Kidney tubule cell (primary cell): ENCODE data around the gene OTOG.

Experiments used
- DNase-seq: peaks from one replicate; pipeline ENCODE4 v3.0.0-alpha.2; 2018; ENCODE audit warnings: low spot score

OTOG gene

DNA sequence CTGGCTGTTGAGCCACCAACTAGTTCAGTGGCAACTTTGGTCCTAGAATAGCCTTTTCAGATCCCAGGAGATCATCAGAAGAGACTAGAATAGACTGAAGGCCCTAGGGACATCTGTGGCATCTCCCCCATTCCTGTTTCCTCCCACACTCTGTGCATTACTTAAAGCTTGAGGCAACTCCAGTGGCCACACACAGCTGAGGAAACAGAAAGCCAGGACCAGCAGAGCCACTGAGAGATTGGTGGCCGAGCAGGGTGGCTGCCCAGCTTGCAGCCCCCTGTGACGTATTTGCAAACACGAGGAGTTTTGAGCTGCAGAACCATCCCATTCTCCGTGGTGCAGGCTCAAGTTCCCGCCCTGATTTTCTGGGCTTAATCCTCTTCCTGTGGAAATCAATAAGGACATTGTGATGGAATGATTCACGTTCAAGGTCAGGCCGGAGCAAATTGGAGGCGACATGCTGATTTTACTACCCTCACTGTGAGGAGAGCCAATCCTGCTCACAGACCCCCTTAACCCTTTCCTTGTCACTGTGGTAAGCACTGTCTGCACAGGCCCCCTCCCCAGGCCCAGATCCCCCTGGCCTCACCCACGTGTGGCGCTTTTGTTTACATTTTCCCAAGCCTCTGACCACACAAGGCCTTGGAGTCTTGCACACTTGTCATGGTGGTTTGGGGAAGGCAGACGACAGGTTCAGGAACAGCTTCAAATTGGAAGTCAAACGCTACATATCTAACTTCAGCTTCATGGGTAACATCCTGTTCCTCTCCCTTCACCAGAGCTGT is 103.3 kb downstream of the OTOG start:
- no peak for DNase-seq

DNA sequence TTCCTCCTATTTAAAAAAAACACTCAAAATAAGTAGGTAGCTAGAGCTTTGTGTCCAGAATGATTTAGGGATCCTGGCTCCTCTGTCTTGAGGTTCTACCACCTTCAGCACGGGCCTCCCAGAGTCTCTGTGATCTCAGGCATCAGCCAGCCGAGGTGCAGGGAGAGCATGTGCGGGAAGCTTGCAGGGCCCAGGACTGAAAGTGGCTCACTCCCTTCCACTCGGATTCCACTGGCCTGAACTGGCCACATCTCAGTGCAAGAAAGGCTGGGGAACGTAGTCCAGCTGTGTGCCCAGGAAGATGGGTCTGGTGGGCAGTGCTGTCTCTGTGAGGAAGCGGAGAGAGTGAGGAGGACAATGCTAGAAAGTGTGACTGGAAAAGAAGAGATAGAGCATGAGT is 104.0 kb downstream of the OTOG start:
- no peak for DNase-seq

- no peak for DNase-seq
These were observed 104.6 kb downstream of the OTOG start for GRCh38 chr11:17651681-17652080.

- no peak for DNase-seq
These were observed 105.5 kb downstream of the OTOG start for GRCh38 chr11:17652556-17652955.

DNA sequence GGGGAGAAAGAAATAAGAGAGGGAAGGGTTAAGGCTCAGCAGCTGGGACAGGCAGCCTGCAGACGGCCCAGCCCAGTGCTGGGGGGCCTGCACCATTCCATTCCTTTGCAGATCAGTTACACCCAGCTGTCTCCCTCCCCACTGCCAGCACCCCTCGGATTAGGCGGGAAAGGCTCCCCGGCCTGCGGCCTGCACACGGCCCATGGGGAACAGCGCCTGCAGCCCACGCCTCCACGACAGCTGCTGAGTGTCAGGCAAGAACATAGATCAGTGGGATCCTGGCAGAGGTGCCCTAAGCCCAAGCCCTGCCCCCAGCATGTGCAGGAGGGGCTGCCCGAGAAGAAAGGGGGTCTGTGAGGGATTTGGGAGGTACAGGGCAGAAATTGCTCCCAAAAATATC is 106.6 kb downstream of the OTOG start:
- DNase-seq: no peak

- no peak for DNase-seq
These were observed 108.6 kb downstream of the OTOG start for GRCh38 chr11:17655682-17656081.

- DNase-seq: no peak
These were observed 111.2 kb downstream of the OTOG start for GRCh38 chr11:17658211-17658610.

- DNase-seq: no peak
These were observed 121.1 kb downstream of the OTOG start for GRCh38 chr11:17668166-17668565.

- DNase-seq: no peak
These were observed 125.4 kb downstream of the OTOG start for GRCh38 chr11:17672469-17672868.

DNA sequence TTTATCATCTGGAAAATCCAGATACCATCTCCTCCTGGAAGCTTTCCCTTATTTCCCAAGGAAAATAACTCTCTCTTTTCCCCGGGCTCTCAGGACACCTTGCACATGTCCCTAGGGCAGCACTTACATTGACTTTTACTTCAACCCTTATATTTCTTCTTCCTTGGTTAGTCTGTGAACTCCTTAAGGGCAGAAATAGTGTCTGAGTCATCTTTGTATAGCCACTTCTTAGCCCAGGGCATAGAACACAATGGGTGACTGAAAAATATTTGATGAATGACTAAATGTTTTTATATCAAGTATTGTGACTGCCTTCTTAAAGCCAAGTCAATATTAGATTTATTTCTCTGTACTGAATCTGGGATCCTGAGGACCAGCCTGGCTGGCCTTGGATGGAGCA is 126.9 kb downstream of the OTOG start:
- DNase-seq: peak; percentile 20

GRCh38 chr11:17682848-17683247 is 135.8 kb downstream of the OTOG start:
- DNase-seq: no peak

DNA sequence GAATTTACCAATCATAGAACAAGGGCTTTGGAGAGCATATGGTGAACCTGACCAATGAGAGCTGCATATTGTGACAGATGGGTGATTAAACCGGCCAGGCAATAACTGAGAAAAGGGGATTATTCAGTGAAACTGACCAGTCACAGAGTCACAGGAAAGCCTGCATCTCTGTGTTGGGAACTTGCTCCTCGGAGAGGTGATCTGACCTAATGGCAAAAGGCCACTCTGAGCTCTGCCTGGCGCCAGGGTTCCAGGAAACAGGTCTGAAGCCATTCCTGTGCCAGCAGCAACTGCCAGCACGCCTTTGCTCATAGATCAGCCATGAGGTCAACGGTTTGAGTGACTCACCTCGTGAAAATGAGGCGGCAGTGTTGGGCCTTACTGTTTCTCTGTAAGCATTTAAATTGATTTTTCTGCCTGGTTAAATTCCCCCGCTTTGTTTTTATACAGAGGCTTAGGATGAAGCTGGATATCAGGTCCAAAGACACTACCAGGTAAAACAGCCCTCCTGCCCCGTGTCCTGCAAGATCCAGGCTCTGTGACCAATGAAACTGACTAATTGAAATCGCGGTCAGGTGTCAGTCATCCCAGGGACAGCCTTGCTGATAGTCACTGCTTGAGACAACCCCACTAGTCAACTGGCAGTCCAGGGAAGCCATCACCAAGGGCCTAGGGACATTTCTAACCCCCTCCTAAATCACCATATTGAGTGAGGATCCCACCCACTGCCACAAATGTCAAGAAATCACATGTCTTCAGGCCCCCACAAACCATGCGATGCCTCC is 136.5 kb downstream of the OTOG start:
- DNase-seq: peak; percentile 86

- no peak for DNase-seq
These were observed 137.5 kb downstream of the OTOG start for GRCh38 chr11:17684550-17684949.

DNA sequence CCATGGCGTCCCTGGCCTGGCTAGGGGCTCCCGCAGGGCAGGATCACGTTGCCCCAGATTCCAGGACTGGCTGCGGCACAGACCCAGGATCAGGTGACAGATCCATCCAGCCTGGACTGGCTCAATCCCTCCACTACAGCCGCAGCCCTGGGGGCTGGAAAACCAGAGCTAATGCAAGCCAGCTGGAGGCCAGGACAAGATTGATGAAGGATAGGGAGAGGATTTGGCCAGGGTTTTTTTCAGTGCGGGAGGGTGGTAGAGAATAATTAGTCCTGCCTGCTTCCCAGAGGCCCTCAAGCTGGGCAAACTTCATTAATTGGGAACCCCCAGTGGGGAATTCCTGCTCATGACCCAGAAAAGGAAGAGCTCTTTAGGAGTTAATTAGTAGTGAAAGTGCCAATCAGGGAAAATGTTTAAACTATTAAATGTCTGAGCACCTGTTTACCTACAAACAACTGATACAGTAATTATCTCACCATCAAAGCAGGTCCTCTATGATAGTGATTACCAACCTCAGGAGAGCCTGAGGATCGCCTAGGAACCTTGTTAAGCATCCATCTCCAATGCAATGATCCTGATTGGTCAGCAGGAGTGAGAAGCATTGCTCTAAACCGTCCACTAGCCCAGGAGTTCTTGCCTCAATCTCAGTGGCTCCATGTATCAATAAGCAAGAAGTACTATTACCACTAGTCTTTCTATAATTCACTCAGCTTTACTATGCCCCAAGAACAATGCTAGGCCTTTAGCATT is 139.3 kb downstream of the OTOG start:
- no peak for DNase-seq

GRCh38 chr11:17687946-17688670 is 141.0 kb downstream of the OTOG start:
- no peak for DNase-seq

GRCh38 chr11:17691550-17691949 is 144.5 kb downstream of the OTOG start:
- DNase-seq: no peak

DNA sequence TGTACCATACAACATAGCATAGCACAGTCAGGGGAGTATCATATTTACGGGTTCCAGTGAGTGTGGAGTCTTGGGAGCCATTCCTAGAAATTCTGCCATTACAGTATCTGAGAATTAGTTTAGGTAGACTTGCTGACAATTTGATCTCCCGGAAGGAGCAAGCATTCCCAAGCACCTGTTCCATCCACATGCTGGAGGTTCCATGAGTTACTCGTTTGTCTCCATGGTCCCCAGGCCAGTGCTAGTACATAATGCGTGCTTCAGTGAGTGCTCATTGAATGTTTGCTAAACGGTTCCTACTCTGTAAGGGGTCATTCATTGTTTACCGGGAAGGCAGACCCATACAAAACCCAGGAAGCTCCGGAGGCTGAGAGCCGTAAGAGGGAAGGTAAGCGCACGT is 144.9 kb downstream of the OTOG start:
- no peak for DNase-seq

DNA sequence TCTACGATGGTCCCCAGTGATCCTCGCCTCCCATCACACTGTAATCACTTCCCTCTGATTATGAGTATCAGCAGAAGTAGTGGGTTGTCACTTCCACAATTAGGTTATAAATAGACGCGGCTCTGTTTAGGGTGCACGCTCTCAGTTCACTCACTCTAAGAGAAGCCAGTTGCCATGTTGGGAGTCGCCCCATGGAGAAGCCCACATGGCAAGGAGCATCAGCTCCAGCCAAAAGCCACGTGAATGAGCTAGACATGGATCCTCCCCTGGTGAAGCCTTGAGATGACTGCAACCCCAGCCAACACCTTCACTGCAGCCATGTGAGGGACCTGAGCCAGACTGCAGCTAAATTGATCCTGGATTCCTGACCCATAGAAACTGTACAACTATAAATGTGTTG is 145.9 kb downstream of the OTOG start:
- DNase-seq: no peak

DNA sequence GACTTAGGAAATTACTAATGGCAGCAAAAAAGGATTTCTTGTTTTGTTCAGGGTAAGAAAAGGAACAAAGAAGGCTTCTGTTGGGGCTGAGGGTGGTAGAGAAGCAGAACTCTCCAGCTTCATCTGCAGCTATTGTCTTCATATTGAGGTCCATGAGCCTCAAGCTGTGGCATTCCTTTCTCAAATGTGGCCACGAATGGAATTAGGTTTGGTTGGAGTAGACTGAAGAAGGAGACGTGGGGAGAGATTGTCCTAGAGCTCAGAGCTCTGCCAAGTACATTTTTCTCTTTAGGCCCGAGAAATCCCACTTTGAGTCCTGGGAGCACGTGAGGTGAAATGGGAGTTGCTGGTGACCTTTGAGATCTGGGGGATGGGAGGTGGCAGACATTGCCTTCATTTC is 146.5 kb downstream of the OTOG start:
- no peak for DNase-seq

DNA sequence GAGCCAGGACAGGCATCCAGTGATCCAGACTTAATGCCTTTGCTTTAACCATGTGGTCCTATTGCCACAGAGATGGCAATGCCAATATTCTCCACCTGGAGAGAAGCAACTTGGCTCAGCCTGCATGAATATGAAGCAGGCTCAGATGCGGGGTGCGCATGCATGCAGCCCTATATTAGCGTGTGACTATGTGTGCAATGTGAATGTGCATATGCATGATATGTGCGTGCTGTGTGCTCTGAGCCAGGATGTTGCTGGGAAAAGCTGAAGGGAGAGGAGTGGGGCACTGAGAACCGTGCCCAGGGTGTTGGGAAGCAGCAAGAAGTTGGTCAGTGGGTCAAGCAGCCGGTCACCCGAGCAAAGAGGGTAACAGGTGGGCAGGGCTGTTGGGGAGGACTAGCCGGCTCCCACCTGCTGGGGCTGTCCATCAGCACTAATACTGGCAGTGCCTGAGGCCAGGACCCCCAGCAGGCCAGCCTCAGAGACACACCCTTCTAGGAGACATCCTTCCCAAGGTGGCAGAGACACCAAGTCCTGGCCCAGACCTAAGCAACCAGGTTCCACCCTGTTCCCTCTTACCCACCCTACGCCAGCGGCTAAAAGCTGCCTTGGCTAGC is 147.5 kb downstream of the OTOG start:
- DNase-seq: no peak
